Activated T-cell treated with anti-CD3 and anti-CD28 coated beads, Interleukin-2, amount 50 U/mL, for 24 hours (primary cell): ENCODE measurements around the gene LRRC23.
A peak's percentile ranks its signal among the peaks of the same experiment; 100 is the strongest.
"Not testable (repeated sequence)": the region's sequence is repeated elsewhere in the genome, so short reads cannot be mapped to it uniquely, and the experiment has no call there.

Source experiments
- DNase-seq: peaks from one replicate; pipeline ENCODE4 v3.0.0-alpha.2; 2020
- H3K27ac Mint-ChIP-seq: 2 replicates; pipeline ENCODE4 v1.8.0; 2020; ENCODE audit warnings: mild to moderate bottlenecking, mixed read lengths
- H3K27me3 Mint-ChIP-seq: 2 replicates; pipeline ENCODE4 v1.8.0; 2020; ENCODE audit warnings: mixed read lengths
- H3K36me3 Mint-ChIP-seq: 2 replicates; pipeline ENCODE4 v1.8.0; 2020; ENCODE audit warnings: low read depth, mixed read lengths
- H3K4me1 Mint-ChIP-seq: 2 replicates; pipeline ENCODE4 v1.8.0; 2020; ENCODE audit warnings: low read depth, mixed read lengths
- H3K4me3 Mint-ChIP-seq: 2 replicates; pipeline ENCODE4 v1.8.0; 2020; ENCODE audit warnings: mild to moderate bottlenecking, moderate library complexity, mixed read lengths
- H3K9me3 Mint-ChIP-seq: 2 replicates; pipeline ENCODE4 v1.8.0; 2020; ENCODE audit warnings: mixed read lengths

The LRRC23 gene

GRCh38 chr12:6908141-6908540 lies 3.5 kb downstream of the LRRC23 start:
- H3K27me3 Mint-ChIP-seq, H3K4me3 Mint-ChIP-seq, DNase-seq, H3K4me1 Mint-ChIP-seq, H3K36me3 Mint-ChIP-seq, H3K9me3 Mint-ChIP-seq, H3K27ac Mint-ChIP-seq: not testable (repeated sequence)

DNA sequence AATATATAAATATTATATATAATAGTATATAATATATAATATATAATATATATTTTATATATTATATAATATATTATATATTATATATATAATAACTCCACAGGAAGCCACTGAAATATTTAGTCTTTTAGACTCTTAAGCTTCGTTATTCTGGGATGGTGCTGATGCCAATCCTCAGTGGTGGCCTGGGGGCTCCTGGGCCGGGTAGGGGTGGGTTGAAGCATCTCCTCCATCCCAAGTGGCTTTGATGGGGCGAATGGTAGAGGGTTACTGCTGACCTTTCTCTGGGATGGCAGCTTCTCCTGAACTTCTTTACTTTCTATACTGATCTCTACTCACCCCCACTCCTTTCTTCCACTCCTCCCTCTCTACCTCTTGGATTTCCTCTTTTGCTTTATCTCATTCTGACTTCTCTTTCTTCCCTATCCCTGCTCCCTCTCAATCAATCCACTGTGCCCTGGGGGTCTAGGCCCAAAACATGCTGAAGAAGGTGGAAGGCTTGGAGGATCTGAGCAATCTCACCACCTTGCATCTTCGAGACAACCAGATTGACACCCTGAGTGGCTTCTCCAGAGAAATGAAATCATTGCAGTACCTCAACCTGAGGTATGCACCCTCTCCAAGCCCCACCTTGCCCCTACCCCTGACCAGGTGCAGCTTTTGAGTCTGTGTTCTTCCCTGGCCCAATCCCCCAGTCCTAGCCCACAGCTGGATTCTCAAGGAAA lies 5.0 kb downstream of the LRRC23 start:
- Mint-ChIP-seq H3K4me1 (peaks cover 13% of the 10 kb centered on the region), H3K4me3 (no peak overlapping the region), H3K27me3 (no peaks in the 10 kb centered on the region), H3K36me3 (peaks cover 3% of the 10 kb centered on the region), H3K9me3 (no peaks in the 10 kb centered on the region), H3K27ac (no peak overlapping the region)
- no peak for DNase-seq

DNA sequence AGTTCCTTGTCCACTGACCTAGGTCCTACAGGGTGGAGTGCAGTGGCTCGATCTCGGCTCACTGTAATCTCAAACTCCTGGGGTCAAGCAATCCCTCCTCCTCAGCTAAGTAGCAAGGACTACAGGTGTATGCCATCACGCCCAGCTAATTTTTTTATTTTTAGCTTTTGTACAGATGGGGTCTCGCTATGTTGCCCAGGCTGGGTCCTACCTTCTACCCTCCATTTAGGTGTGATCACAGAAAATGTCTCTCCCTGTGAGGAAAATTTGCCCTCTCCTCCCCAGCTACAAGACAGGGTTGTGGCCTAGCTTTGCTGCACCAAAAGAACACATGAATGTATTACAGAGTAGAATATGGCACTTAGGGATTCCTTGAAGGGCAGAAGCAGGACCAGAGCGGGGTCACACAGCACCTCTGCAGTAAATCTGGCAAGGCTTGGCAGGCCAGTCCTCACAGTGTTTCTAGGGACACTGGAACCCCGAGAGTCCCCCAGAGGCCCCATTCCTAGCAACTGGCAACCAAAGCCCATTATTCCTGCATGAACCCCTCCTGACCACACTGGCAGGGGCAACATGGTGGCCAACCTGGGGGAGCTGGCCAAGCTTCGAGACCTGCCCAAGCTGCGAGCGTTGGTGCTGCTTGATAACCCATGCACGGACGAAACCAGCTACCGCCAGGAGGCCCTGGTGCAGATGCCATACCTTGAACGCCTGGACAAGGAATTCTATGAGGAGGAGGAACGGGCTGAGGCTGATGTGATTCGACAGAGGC lies 7.7 kb downstream of the LRRC23 start:
- Mint-ChIP-seq H3K4me1 (peaks cover 36% of the 10 kb centered on the region), H3K4me3 (no peak overlapping the region), H3K27ac (peak overlapping the region; percentile 87), H3K36me3 (peaks cover 30% of the 10 kb centered on the region), H3K9me3 (no peaks in the 10 kb centered on the region), H3K27me3 (no peaks in the 10 kb centered on the region)
- no peak for DNase-seq

DNA sequence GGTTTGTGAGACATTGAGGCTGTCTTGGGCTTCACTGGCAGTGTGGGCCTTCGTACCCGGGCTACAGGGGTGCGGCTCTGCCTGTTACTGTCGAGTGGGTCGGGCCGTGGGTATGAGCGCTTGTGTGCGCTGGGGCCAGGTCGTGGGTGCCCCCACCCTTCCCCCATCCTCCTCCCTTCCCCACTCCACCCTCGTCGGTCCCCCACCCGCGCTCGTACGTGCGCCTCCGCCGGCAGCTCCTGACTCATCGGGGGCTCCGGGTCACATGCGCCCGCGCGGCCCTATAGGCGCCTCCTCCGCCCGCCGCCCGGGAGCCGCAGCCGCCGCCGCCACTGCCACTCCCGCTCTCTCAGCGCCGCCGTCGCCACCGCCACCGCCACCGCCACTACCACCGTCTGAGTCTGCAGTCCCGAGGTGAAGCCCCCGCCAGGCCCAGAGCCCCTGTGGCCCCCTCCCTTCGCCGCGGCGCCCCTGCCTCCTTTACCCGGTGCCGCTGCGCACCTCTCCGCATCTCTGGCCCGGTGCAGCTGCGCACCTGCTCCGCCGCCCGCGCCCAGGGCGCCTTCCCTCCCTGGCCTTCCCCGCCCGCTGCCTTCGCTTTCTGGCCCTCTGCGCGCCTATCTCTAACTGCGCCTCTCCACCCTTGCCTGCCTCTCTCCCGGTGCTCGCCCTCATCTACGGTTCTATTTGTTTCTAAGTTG lies 9.8 kb downstream of the LRRC23 start, which contains the start of gene ENO2:
TSS of gene ENO2 (plus strand) at position 335 of the 701 bp plus-strand sequence. CDS start 1,253 bp downstream, outside the sequence.
- peak; percentile 87 for DNase-seq
- Mint-ChIP-seq H3K9me3 (no peaks in the 10 kb centered on the region), H3K27me3 (no peaks in the 10 kb centered on the region), H3K27ac (peak within 1 kb of the TSS; percentile 90), H3K4me1 (peaks cover 38% of the 10 kb centered on the region), H3K36me3 (peaks cover 45% of the 10 kb centered on the region), H3K4me3 (peak within 1 kb of the TSS; percentile 97)

DNA sequence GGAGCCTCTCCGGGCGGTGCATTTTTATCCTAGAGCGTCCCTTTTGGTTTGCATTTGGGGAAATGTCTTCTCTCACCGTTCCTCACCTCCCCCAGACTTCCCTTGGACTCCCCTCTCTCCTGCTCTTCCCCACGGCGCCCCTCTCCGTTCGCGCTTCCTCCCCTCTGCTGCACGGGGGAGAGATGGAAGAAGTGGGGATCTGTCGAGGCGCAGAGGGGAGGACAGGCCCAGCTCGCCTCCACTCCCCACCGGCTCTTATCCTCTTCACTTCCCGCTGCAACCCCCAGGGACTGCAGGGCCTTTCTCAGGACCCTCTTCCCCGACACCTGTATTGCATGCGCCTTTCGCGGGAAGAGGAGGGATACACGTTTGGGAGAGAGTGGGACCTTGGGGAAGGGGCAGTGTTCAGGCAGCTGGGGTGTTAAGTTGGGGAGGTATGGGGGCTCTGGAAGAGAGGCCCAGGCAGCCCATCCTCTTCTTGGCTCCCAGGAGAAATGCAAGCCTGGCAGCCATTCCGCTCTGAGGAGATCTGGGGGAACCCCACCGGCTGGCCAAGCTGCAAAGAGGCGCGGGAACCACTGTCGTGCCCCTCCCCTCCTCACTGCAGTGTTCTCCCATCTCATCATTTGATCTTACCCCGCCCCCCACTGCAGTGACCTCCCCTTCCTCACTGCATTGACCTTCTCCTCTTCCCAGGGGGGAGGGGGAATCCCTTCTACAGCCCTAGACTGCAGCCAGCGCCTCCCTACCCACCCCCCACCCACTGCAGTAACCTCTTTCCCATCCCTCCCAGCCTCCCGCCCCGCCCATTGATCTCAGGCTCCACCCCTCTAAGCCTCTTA lies 10.5 kb downstream of the LRRC23 start:
- DNase-seq, result no peak
- H3K36me3 Mint-ChIP-seq, result peaks cover 52% of the 10 kb centered on the region

DNA sequence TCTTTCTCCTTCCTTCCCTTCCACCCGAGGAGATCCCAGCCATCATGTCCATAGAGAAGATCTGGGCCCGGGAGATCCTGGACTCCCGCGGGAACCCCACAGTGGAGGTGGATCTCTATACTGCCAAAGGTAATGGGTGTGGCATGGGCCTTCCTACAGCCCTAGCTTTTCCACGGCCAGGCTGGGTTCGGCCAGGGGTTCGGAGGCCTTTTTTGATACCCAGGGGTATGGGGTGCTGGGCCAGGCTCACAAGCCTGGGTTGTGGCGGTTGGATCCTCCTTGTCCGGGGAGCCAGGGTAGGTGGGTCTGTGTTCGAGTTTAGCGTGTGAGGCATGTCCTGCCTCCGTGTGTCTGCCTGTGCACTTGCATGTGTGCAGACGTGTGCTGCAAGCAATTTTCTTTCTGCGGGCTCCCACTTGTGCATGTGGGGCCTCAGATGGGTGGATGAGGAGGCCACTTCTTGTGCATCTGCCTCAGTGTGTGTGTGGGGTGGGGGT lies 11.2 kb downstream of the LRRC23 start:
- H3K27ac Mint-ChIP-seq, result peak overlapping the region; percentile 90
- H3K27me3 Mint-ChIP-seq, result no peaks in the 10 kb centered on the region
- no peak for DNase-seq
- H3K4me1 Mint-ChIP-seq, result peaks cover 42% of the 10 kb centered on the region
- H3K9me3 Mint-ChIP-seq, result no peaks in the 10 kb centered on the region
- H3K36me3 Mint-ChIP-seq, result peaks cover 52% of the 10 kb centered on the region
- peak overlapping the region; percentile 97 for H3K4me3 Mint-ChIP-seq

More for the DNA sequence above, 10.5 kb downstream of the LRRC23 start:
- H3K27me3 Mint-ChIP-seq, result no peaks in the 10 kb centered on the region
- peak overlapping the region; percentile 97 for H3K4me3 Mint-ChIP-seq
- H3K9me3 Mint-ChIP-seq, result no peaks in the 10 kb centered on the region
- H3K27ac Mint-ChIP-seq, result peak overlapping the region; percentile 90
- peaks cover 42% of the 10 kb centered on the region for H3K4me1 Mint-ChIP-seq

- Mint-ChIP-seq H3K36me3 (peaks cover 59% of the 10 kb centered on the region), H3K4me1 (peaks cover 42% of the 10 kb centered on the region), H3K4me3 (peak overlapping the region; percentile 97), H3K9me3 (no peaks in the 10 kb centered on the region), H3K27me3 (no peaks in the 10 kb centered on the region), H3K27ac (peak overlapping the region; percentile 51)
- DNase-seq, result no peak
Observed at GRCh38 chr12:6916426-6917200, 12.0 kb downstream of the LRRC23 start.

DNA sequence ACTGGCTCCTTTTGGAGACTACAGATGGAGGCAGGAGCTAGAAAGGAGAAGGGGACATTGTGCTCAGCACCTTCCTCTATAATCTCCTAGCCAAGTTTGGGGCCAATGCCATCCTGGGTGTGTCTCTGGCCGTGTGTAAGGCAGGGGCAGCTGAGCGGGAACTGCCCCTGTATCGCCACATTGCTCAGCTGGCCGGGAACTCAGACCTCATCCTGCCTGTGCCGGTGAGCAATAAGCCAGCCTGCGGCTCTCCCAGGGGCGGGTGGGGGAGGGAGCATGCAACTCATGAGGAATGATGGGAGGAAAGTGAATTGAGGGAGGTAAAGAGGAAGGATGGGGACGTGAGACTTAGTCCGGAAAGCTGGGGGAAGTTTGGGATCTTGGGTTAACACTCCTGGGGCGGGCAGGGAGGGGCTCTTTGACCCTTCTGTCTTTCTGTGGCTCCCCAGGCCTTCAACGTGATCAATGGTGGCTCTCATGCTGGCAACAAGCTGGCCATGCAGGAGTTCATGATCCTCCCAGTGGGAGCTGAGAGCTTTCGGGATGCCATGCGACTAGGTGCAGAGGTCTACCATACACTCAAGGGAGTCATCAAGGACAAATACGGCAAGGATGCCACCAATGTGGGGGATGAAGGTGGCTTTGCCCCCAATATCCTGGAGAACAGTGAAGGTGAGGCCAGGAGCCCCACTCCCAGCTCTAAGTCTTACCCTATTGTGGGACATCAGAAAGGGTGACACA lies 13.0 kb downstream of the LRRC23 start:
- peak overlapping the region; percentile 44 for H3K27ac Mint-ChIP-seq
- H3K4me1 Mint-ChIP-seq, result peaks cover 44% of the 10 kb centered on the region
- peaks cover 69% of the 10 kb centered on the region for H3K36me3 Mint-ChIP-seq
- no peaks in the 10 kb centered on the region for H3K9me3 Mint-ChIP-seq
- no peak for DNase-seq
- no peaks in the 10 kb centered on the region for H3K27me3 Mint-ChIP-seq
- H3K4me3 Mint-ChIP-seq, result no peak overlapping the region

DNA sequence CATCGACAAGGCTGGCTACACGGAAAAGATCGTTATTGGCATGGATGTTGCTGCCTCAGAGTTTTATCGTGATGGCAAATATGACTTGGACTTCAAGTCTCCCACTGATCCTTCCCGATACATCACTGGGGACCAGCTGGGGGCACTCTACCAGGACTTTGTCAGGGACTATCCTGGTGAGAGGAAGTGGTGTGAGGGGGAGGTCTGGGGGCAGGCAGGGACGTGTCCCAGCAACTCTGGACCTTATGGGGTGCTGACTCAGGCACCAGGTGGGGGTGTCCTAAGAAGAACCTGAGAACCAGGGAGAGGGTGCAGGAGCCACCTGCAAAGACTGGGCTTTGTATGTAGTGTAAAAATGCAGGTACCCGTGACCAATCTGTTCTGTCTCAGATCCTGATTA lies 15.0 kb downstream of the LRRC23 start:
- peaks cover 41% of the 10 kb centered on the region for H3K4me1 Mint-ChIP-seq
- H3K27me3 Mint-ChIP-seq, result no peaks in the 10 kb centered on the region
- no peak overlapping the region for H3K4me3 Mint-ChIP-seq
- no peak for DNase-seq
- H3K9me3 Mint-ChIP-seq, result no peaks in the 10 kb centered on the region
- peaks cover 81% of the 10 kb centered on the region for H3K36me3 Mint-ChIP-seq
- H3K27ac Mint-ChIP-seq, result peak overlapping the region; percentile 62

DNA sequence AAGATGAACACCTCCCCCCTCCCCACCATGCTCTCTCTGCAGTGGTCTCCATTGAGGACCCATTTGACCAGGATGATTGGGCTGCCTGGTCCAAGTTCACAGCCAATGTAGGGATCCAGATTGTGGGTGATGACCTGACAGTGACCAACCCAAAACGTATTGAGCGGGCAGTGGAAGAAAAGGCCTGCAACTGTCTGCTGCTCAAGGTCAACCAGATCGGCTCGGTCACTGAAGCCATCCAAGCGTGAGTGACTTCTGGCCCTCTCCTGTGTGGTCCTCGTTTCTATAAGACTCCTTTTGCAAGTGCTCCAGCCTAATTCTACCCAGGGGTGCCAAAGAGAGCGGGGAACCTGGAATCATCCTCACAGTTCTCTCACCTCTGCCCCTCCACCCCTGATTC lies 16.9 kb downstream of the LRRC23 start:
- H3K27ac Mint-ChIP-seq, result peak overlapping the region; percentile 56
- no peak for DNase-seq
- peaks cover 35% of the 10 kb centered on the region for H3K4me1 Mint-ChIP-seq
- peaks cover 61% of the 10 kb centered on the region for H3K36me3 Mint-ChIP-seq
- no peak overlapping the region for H3K4me3 Mint-ChIP-seq
- H3K9me3 Mint-ChIP-seq, result no peaks in the 10 kb centered on the region
- no peaks in the 10 kb centered on the region for H3K27me3 Mint-ChIP-seq

DNA sequence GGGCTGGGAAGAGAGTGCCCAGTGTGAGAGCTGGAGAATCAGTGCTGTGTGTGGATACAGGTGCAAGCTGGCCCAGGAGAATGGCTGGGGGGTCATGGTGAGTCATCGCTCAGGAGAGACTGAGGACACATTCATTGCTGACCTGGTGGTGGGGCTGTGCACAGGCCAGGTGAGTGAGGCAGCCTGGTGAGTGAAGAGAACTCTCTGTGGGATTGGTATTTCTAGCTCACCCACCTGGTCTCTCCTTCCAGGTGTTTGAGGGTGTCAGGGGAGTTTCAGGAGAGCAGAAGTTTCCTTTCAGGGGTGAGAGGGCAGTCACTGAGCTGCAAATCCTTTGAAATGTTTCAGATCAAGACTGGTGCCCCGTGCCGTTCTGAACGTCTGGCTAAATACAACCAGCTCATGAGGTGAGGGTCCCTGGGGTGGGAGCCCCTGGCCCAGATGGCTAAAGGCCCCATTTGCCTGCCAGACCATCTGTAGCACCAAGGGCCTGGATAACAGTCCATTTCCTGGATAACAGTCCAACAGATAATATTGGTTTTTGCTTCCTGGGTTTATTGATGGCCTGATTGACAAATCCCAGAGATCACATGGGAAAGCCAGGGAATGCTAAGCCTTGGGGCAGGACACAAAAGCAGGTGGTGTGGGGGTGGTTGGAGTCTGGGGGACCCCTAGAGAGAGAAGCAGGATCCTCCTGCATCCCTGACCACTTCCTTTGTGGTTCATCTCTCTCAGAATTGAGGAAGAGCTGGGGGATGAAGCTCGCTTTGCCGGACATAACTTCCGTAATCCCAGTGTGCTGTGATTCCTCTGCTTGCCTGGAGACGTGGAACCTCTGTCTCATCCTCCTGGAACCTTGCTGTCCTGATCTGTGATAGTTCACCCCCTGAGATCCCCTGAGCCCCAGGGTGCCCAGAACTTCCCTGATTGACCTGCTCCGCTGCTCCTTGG lies 17.6 kb downstream of the LRRC23 start:
- peaks cover 38% of the 10 kb centered on the region for H3K4me1 Mint-ChIP-seq
- H3K4me3 Mint-ChIP-seq, result no peak overlapping the region
- no peaks in the 10 kb centered on the region for H3K9me3 Mint-ChIP-seq
- peaks cover 54% of the 10 kb centered on the region for H3K36me3 Mint-ChIP-seq
- DNase-seq, result no peak
- H3K27ac Mint-ChIP-seq, result peak overlapping the region; percentile 56
- H3K27me3 Mint-ChIP-seq, result no peaks in the 10 kb centered on the region
